Neural cell (in vitro differentiated cells): ENCODE measurements around the gene ALK.

Experiments
- CTCF ChIP-seq: fragments of 450-650 bp; IDR thresholded peaks from 2 replicates; pipeline ENCODE4 v1.5.1; 2014; ENCODE audit warnings: antibody characterized with exemption, mild to moderate bottlenecking, moderate library complexity; ENCODE audit not compliant: poor library complexity, severe bottlenecking
- EP300 ChIP-seq: fragments of 450-650 bp; conservative IDR thresholded peaks from 2 replicates; pipeline ENCODE4 v1.6.1; 2014; ENCODE audit warnings: antibody characterized with exemption, mild to moderate bottlenecking, moderate library complexity; ENCODE audit not compliant: poor library complexity, severe bottlenecking
- EZH2 ChIP-seq: fragments of 200-600, 300-800 bp; shearing (Covaris generic), sonication (generic); IDR thresholded peaks from 2 replicates; pipeline ENCODE4 v1.6.1; 2014; ENCODE audit warnings: antibody characterized with exemption, low read length, borderline replicate concordance, mild to moderate bottlenecking; ENCODE audit not compliant: insufficient read depth, poor library complexity, severe bottlenecking
- MXI1 ChIP-seq: fragments of 450-650 bp; conservative IDR thresholded peaks from 2 replicates; pipeline ENCODE4 v1.6.1; 2014; ENCODE audit warnings: antibody characterized with exemption, mild to moderate bottlenecking; ENCODE audit not compliant: poor library complexity, severe bottlenecking
- POLR2AphosphoS5 ChIP-seq: IDR thresholded peaks from 2 replicates; pipeline ENCODE4 v1.6.1; 2012
- SMC3 ChIP-seq: fragments of 450-650 bp; conservative IDR thresholded peaks from 2 replicates; pipeline ENCODE4 v1.6.1; 2014; ENCODE audit warnings: antibody characterized with exemption, mild to moderate bottlenecking, moderate library complexity; ENCODE audit not compliant: poor library complexity
- TAF1 ChIP-seq: IDR thresholded peaks from 2 replicates; pipeline ENCODE4 v1.6.1; 2012; ENCODE audit warnings: low read depth
- TF ChIP-seq, protein P1 (sequence below): IDR thresholded peaks from 2 replicates; pipeline ENCODE4 v1.6.1; 2012; ENCODE audit warnings: borderline replicate concordance

- TF ChIP-seq EZH2 (no peak), POLR2AphosphoS5 (no peak), CTCF (no peak), EP300 (no peak), TAF1 (no peak), MXI1 (no peak), SMC3 (no peak)
- TF ChIP-seq, protein P1, sequence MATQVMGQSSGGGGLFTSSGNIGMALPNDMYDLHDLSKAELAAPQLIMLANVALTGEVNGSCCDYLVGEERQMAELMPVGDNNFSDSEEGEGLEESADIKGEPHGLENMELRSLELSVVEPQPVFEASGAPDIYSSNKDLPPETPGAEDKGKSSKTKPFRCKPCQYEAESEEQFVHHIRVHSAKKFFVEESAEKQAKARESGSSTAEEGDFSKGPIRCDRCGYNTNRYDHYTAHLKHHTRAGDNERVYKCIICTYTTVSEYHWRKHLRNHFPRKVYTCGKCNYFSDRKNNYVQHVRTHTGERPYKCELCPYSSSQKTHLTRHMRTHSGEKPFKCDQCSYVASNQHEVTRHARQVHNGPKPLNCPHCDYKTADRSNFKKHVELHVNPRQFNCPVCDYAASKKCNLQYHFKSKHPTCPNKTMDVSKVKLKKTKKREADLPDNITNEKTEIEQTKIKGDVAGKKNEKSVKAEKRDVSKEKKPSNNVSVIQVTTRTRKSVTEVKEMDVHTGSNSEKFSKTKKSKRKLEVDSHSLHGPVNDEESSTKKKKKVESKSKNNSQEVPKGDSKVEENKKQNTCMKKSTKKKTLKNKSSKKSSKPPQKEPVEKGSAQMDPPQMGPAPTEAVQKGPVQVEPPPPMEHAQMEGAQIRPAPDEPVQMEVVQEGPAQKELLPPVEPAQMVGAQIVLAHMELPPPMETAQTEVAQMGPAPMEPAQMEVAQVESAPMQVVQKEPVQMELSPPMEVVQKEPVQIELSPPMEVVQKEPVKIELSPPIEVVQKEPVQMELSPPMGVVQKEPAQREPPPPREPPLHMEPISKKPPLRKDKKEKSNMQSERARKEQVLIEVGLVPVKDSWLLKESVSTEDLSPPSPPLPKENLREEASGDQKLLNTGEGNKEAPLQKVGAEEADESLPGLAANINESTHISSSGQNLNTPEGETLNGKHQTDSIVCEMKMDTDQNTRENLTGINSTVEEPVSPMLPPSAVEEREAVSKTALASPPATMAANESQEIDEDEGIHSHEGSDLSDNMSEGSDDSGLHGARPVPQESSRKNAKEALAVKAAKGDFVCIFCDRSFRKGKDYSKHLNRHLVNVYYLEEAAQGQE = no peak
These were observed 191.5 kb downstream of the ALK start for GRCh38 chr2:29729932-29730331.
